Fibroblast of the aortic adventitia (primary cell): ENCODE data around the gene CAPSL. TPM values are rescaled to one million over a fixed set of nuclear protein-coding genes. Genes with fewer than 3 reads are reported as not detected.
A peak's percentile ranks its signal among the peaks of the same experiment; 100 is the strongest.

ENCODE experiments used
- DNase-seq: peaks from one replicate; pipeline ENCODE4 v3.0.0-alpha.2; 2010; ENCODE audit warnings: low read depth
- H3K4me3 ChIP-seq: 2 replicates; pipeline ENCODE4 v1.5.1; 2011; ENCODE audit warnings: low read depth, mild to moderate bottlenecking, control low read depth, low read length, moderate library complexity
- total RNA-seq: library from RNA; depleted of rRNA; stranded (reverse); fragments of >200 nt; gene quantifications from 2 replicates; pipeline ENCODE4 v1.2.3, GENCODE V29; 2012; ENCODE audit warnings: low replicate concordance
- TF ChIP-seq, protein P1 (sequence below): IDR thresholded peaks from 2 replicates; pipeline ENCODE4 v1.5.1; 2011; ENCODE audit warnings: mild to moderate bottlenecking, low read length, control low read depth, inconsistent platforms; ENCODE audit not compliant: insufficient read depth

CAPSL gene
- total RNA-seq, 1 donor, result not detected

DNA sequence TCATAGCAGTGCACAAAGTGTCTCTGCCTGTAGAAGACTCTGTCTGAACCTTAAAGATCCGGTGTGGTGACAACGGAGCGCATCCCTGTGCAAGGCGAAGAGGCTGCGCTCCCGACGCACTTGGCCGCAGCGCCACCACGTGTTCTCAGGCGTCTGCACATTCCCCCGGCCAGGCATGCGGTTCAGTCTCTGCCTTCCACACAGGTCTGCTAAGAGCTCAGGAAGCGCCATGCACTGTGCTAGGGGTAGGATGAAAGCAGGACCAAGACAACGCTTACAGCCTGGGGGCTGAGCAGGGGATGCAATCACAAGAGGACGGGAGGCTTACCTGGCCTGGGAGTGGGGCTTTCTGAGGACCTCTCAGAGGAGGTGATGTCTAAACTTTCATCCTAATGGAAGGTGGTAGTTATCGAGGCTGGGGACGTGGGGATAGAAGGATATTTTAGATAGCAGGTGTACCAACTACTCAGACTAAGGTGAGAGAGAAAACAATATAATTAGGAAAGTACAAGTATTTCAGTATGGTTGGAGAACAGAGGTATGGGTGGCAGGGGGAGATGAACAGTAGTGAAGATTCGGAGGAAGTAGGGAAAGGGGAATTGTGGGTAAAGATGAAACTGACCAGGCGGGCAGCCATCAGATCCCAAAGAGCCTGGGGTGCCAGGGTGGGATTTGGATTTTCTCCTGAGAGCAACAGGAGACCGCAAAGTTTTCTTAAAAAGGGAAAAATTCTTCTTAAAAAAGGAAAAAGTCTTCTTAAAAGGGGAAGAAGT lies 13.3 kb downstream of the CAPSL start:
- TF ChIP-seq, protein P1, sequence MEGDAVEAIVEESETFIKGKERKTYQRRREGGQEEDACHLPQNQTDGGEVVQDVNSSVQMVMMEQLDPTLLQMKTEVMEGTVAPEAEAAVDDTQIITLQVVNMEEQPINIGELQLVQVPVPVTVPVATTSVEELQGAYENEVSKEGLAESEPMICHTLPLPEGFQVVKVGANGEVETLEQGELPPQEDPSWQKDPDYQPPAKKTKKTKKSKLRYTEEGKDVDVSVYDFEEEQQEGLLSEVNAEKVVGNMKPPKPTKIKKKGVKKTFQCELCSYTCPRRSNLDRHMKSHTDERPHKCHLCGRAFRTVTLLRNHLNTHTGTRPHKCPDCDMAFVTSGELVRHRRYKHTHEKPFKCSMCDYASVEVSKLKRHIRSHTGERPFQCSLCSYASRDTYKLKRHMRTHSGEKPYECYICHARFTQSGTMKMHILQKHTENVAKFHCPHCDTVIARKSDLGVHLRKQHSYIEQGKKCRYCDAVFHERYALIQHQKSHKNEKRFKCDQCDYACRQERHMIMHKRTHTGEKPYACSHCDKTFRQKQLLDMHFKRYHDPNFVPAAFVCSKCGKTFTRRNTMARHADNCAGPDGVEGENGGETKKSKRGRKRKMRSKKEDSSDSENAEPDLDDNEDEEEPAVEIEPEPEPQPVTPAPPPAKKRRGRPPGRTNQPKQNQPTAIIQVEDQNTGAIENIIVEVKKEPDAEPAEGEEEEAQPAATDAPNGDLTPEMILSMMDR, result peak; percentile 55
- DNase-seq, result peak; percentile 43
- no peak overlapping the region for H3K4me3 ChIP-seq

DNA sequence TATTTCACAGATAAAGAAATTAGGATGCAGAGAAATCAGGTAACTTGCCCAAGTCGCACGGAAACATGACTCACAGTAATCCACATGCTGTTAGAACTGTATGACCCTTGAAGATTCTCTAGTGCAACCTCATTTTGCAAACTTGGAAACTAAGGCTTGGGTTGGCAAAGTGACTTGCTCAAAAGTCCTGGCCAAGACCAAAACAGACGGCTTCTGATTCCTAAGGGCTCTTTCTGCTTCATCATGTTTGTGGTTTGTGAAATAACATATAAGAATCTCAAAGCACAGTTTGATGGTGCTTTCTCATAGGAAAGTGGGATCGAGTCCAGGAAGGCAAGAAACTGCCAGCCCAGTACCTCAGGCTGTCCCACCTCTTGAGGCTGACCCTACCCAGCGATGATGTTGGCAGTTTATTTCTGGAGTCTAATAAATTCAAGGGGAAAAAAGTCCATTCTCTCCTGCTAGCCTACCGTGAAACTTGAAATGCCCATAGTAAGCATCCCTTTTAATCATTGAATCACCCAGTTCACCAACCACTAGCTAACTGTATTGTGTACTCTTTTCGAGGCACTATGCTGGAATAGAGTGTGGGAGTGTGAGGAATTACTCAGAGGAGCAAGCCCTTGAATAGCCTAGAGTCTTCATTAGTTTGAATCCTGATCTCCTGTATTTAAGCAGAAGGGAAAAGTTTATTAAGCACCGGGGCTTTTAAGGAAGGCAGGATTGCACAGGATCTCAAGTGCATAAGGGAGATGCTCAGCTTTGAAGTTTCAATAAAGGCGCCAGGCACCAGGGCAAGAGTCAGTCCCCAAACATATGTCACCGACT lies 14.1 kb downstream of the CAPSL start:
- peak; percentile 64 for DNase-seq
- H3K4me3 ChIP-seq, result no peak overlapping the region
- TF ChIP-seq, protein P1, result no peak

DNA sequence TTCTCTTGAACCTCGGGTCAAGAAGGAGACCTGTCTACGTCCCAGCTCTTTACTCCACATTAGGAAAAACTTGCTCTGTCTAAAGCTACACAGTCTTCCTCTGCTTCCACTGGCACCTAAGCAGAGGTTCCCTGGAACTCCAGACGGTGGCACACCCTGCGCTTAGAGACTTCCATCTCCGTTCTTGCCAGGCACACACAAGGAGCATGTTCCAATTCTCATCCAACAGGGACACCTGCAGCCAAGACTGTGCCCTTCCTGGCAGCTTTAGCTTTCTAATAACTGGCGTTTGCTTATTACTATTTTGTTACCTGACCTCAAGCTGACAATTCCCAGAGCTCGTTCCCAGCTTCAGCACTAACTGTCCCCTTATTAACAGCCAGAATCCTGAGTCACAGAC lies 16.0 kb downstream of the CAPSL start:
- TF ChIP-seq, protein P1, result no peak
- DNase-seq, result no peak
- H3K4me3 ChIP-seq, result no peak overlapping the region

DNA sequence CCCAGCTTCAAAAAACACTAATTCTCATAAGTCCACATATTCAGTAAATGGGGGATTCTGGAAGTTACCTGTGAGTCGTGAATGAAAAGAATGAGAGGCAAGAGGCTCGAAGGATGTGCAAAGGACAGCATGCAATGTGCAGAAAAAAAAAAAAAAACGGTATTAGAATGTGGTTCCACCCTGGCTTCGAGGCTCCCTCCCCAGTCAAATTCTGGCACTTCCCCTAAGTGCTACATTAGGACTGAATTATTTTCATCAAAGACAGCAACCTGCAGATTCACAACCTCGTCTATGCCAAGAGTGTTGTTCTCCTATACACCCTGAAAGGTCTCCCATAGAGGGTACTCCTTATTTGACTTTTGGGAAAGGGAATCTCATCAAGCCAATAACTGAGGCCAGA lies 16.5 kb downstream of the CAPSL start:
- H3K4me3 ChIP-seq, result no peak overlapping the region
- DNase-seq, result no peak
- TF ChIP-seq, protein P1, result no peak

DNA sequence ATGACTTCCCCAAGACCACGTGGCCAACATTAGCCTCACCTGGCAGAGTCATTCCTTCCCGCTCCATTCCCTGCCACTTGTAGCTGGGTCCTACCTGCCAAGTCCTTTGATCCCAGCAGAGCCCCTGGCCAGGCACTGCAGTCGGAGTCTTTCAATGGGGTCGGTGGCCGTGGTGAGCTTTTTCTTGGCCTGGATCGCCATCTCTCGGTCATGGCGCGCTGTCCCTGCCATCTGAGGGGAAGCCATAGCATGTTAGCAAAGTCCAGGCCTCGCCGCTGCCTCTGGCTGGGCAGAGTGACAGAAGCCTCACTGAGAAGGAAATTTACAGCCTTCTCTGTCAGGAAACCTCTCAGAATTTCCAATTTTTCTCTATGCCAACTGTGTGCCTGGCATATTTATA lies 17.5 kb downstream of the CAPSL start:
- DNase-seq, result no peak
- TF ChIP-seq, protein P1, result no peak
- H3K4me3 ChIP-seq, result no peak overlapping the region

DNA sequence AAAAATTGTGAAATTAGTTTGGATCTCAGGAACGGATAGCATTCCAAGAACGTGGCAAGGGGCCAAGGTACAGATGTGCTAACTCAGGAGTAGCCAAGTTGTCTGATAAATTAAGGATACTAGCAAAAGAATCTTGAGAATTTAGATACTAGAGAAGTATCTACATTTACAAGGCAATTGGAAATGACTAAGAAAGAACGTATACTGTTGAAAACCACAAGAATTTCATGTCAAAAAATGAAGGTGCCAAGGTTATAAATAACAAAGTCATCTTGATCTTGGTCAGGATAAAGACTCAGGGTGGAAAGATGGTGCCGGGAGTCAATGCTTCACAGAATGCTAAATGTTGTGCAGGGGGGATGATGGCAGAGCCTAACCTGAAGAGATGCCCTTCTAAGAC lies 19.2 kb downstream of the CAPSL start:
- peak; percentile 85 for DNase-seq
- TF ChIP-seq, protein P1, result no peak
- H3K4me3 ChIP-seq, result no peak overlapping the region
